HEK293 (cell line): ENCODE results near the gene PSG2.
"Not testable (repeated sequence)": the region's sequence is repeated elsewhere in the genome, so short reads cannot be mapped to it uniquely, and the experiment has no call there.

Experiments used
- CTCF ChIA-PET: fragments of 350-600 bp; formaldehyde crosslinking; extraction: SDS; loops from one replicate; lab custom pipeline; 2021; ENCODE audit warnings: antibody characterized with exemption; lab: Yijun Ruan, JAX
- POLR2A ChIA-PET: fragments of 300-600 bp; formaldehyde crosslinking; extraction: SDS; loops from one replicate; lab custom pipeline; 2020; ENCODE audit warnings: antibody characterized with exemption, inconsistent platforms; lab: Yijun Ruan, JAX
- H3K27ac ChIP-seq: fragments of 200-500 bp; sonication (Bioruptor generic); 2 replicates; pipeline ENCODE4 v1.5.1; 2014; ENCODE audit warnings: low read depth, low read length, control low read depth, inconsistent platforms; ENCODE audit errors: extremely low read depth
- H3K36me3 ChIP-seq, 2 experiments: fragments of 200-500 bp in 1 of 2; sonication (Bioruptor generic) in 1 of 2; 1 replicate in 1 of 2; 2 replicates in 1 of 2; pipeline ENCODE4 v1.5.1; 2014 to 2017; ENCODE audit warnings: inconsistent platforms in 2 of 2, low read length in 2 of 2; ENCODE audit not compliant: control insufficient read depth in 2 of 2, insufficient read depth in 1 of 2
- H3K4me1 ChIP-seq: fragments of 200-500 bp; sonication (Bioruptor generic); 2 replicates; pipeline ENCODE4 v1.5.1; 2014; ENCODE audit warnings: mild to moderate bottlenecking, low read length, inconsistent platforms; ENCODE audit not compliant: control insufficient read depth, insufficient read depth
- H3K4me3 ChIP-seq: 2 replicates; pipeline ENCODE4 v1.5.1; 2011; ENCODE audit warnings: low read depth, mild to moderate bottlenecking, control low read depth, low read length, moderate library complexity
- H3K9me3 ChIP-seq: fragments of 200-500 bp; sonication (Bioruptor generic); 2 replicates; pipeline ENCODE4 v1.5.1; 2014; ENCODE audit warnings: low read depth, low read length, inconsistent platforms; ENCODE audit not compliant: control insufficient read depth, insufficient read depth
- KLF16 ChIP-seq: fragments of 450-650 bp; formaldehyde crosslinking; IDR thresholded peaks from 2 replicates; pipeline ENCODE4 v1.5.1; 2017; ENCODE audit warnings: missing biosample characterization, missing genetic modification characterization
- OSR2 ChIP-seq: fragments of 450-650 bp; formaldehyde crosslinking; IDR thresholded peaks from 2 replicates; pipeline ENCODE4 v1.5.1; 2016; ENCODE audit warnings: missing biosample characterization, missing genetic modification characterization
- SCRT2 ChIP-seq: fragments of 450-650 bp; formaldehyde crosslinking; IDR thresholded peaks from 2 replicates; pipeline ENCODE4 v1.5.1; 2016; ENCODE audit warnings: missing biosample characterization, missing genetic modification characterization
- YY2 ChIP-seq: fragments of 450-650 bp; formaldehyde crosslinking; IDR thresholded peaks from 2 replicates; pipeline ENCODE4 v1.5.1; 2016; ENCODE audit warnings: missing biosample characterization, missing genetic modification characterization
- ZBTB21 ChIP-seq: fragments of 450-650 bp; formaldehyde crosslinking; IDR thresholded peaks from 2 replicates; pipeline ENCODE4 v1.5.1; 2017; ENCODE audit warnings: missing biosample characterization, missing genetic modification characterization
- ZNF121 ChIP-seq: fragments of 450-650 bp; formaldehyde crosslinking; IDR thresholded peaks from 2 replicates; pipeline ENCODE4 v1.5.1; 2016; ENCODE audit warnings: missing biosample characterization, missing genetic modification characterization
- ZNF146 ChIP-seq: fragments of 450-650 bp; formaldehyde crosslinking; IDR thresholded peaks from 2 replicates; pipeline ENCODE4 v1.5.1; 2016; ENCODE audit warnings: missing biosample characterization, missing genetic modification characterization
- ZNF155 ChIP-seq: fragments of 450-650 bp; formaldehyde crosslinking; IDR thresholded peaks from 2 replicates; pipeline ENCODE4 v1.5.1; 2016; ENCODE audit warnings: missing biosample characterization, missing genetic modification characterization
- ZNF239 ChIP-seq: fragments of 450-650 bp; formaldehyde crosslinking; IDR thresholded peaks from 2 replicates; pipeline ENCODE4 v1.5.1; 2016; ENCODE audit warnings: missing biosample characterization, missing genetic modification characterization
- ZNF366 ChIP-seq: fragments of 450-650 bp; formaldehyde crosslinking; conservative IDR thresholded peaks from 2 replicates; pipeline ENCODE4 v1.5.1; 2016; ENCODE audit warnings: missing biosample characterization, missing genetic modification characterization
- ZNF404 ChIP-seq: fragments of 450-650 bp; formaldehyde crosslinking; IDR thresholded peaks from 2 replicates; pipeline ENCODE4 v1.5.1; 2017; ENCODE audit warnings: missing biosample characterization, missing genetic modification characterization
- ZNF433 ChIP-seq: fragments of 450-650 bp; formaldehyde crosslinking; IDR thresholded peaks from 2 replicates; pipeline ENCODE4 v1.5.1; 2016; ENCODE audit warnings: missing biosample characterization, missing genetic modification characterization, low read depth
- TF ChIP-seq, protein P1 (sequence below): fragments of 450-650 bp; formaldehyde crosslinking; IDR thresholded peaks from 2 replicates; pipeline ENCODE4 v1.5.1; 2016; ENCODE audit warnings: missing biosample characterization, missing genetic modification characterization

Gene PSG2

DNA sequence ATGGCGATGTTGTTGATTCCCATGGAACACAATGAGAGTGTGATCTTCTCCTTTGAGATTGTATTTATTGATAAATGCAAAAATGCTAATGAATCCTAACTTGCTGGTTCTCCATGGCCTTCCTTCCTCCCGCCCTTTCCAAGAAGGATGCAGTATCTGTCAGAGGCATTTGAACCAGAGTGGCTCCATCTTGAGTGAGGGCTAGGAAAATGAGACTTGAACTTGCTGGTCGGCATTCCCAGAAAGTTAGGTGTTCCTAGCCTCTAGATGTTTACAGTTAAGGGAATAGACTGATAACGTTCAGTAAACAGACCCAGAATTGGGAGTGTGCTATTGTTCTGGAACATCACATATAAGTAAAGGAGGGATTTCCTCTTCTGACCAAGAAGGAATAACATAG, 44.2 kb upstream of the PSG2 start (continued):
- TF ChIP-seq ZNF146 (tag by site-specific recombination) = no peak
- no peak for TF ChIP-seq OSR2 (tag by site-specific recombination)
- TF ChIP-seq ZBTB21 = no peak
- no peak for TF ChIP-seq ZNF239 (tag by site-specific recombination)
- no peak for TF ChIP-seq YY2 (tag by site-specific recombination)
- TF ChIP-seq ZNF433 (tag by site-specific recombination) = no peak
- no peak for TF ChIP-seq ZNF155 (tag by site-specific recombination)
- no peak for TF ChIP-seq KLF16 (tag by site-specific recombination)
- TF ChIP-seq ZNF404 (tag by site-specific recombination) = no peak
- TF ChIP-seq SCRT2 = no peak

DNA sequence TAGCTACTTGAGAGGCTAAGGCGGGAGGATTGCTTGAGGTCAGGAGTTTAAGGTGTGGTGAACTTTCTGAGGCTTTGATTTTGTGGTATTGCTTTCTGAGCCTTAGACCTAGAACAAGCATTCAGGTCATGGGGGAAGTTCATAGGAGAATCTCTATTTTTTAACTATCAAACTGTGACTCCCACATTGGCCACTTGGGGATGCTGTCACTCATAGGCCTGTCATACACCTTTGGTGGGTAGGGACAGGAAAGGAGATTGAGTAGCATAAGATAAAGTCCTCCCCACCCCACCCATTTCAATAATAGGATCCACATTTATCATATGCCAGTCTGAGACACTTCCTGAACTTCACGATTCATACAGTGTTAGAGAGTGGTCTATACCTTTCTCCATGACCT, 41.9 kb upstream of the PSG2 start:
- Histone ChIP-seq H3K4me1 (no peaks in the 10 kb centered on the region), H3K36me3 (no peaks in the 10 kb centered on the region), H3K4me3 (no peak overlapping the region), H3K9me3 (no peaks in the 10 kb centered on the region), H3K27ac (no peak overlapping the region)
- CTCF ChIA-PET = interaction anchor here (0.7 kb wide), 2 partner anchors 63 to 518 kb away, joined by 3 to 4 read pairs; no protein-coding TSS in a partner anchor
- POLR2A ChIA-PET = no interaction called here
- no peak for TF ChIP-seq ZNF121 (tag by site-specific recombination)
- TF ChIP-seq SCRT2 = no peak

DNA sequence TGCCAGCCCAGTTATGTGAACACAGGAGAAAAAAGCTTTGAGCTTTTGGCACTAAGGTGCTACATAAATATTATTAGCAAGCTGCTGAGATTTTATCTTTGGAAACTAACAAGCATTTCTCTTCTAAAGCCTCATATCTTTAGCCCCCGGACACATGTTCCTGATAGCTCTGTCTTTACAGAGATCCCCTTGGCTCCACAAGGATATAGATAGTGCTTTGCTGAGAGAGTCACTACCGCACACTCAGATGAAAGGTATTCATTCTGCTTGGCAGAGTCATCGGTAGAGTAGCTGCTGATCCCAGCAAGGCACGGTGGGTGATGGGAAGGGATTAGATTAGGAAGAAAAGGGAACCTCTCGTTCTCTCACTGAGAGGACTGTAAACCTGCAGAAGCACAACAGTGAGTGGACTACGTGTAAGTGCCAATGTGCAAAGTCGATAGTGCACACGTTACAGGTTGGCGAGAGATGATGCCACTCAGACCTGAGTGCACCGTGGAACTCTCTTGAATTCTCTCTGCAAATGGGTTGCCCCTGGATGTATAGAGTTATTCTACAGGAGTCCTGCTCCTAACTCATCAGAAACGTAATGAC, 38.0 kb upstream of the PSG2 start:
- H3K4me1 ChIP-seq, CTCF ChIA-PET, H3K36me3 ChIP-seq, H3K4me3 ChIP-seq, H3K9me3 ChIP-seq, H3K27ac ChIP-seq: not testable (repeated sequence)
- POLR2A ChIA-PET = interaction anchor here (0.8 kb wide), 1 partner anchor 29 kb away, joined by 7 read pairs; no protein-coding TSS in a partner anchor

DNA sequence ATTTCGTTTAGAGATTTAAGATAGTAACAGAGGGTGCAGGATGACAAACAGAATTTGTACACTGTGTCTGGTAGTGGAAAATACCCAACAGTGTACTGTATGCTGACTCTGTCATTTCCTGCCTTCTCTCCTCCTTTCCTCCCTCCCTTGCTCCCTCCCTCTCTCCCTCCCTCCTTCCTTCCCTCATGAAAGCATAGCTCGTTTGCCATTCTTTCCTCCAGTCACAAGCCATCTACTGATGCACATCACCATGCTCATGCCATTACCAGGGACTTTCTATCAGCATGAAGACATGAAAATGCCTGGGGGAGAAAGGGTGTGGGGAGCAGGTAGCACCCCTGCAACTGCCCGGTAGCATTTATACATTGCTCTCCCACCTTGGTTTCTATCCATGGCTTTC, 37.0 kb upstream of the PSG2 start:
- H3K9me3 ChIP-seq, POLR2A ChIA-PET, H3K36me3 ChIP-seq, H3K4me1 ChIP-seq, H3K27ac ChIP-seq, H3K4me3 ChIP-seq: not testable (repeated sequence)
- CTCF ChIA-PET = interaction anchor here (0.7 kb wide), 1 partner anchor 73 kb away, joined by 3 read pairs; no protein-coding TSS in a partner anchor
- TF ChIP-seq ZNF366 (tag by site-specific recombination) = peak; percentile 41; the same call in 1 of the 2 replicates
- TF ChIP-seq, protein P1, sequence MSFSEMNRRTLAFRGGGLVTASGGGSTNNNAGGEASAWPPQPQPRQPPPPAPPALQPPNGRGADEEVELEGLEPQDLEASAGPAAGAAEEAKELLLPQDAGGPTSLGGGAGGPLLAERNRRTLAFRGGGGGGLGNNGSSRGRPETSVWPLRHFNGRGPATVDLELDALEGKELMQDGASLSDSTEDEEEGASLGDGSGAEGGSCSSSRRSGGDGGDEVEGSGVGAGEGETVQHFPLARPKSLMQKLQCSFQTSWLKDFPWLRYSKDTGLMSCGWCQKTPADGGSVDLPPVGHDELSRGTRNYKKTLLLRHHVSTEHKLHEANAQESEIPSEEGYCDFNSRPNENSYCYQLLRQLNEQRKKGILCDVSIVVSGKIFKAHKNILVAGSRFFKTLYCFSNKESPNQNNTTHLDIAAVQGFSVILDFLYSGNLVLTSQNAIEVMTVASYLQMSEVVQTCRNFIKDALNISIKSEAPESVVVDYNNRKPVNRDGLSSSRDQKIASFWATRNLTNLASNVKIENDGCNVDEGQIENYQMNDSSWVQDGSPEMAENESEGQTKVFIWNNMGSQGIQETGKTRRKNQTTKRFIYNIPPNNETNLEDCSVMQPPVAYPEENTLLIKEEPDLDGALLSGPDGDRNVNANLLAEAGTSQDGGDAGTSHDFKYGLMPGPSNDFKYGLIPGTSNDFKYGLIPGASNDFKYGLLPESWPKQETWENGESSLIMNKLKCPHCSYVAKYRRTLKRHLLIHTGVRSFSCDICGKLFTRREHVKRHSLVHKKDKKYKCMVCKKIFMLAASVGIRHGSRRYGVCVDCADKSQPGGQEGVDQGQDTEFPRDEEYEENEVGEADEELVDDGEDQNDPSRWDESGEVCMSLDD (tag by site-specific recombination) = 0 out of 2 replicates have a peak, but pooled peaks have one; percentile 28

DNA sequence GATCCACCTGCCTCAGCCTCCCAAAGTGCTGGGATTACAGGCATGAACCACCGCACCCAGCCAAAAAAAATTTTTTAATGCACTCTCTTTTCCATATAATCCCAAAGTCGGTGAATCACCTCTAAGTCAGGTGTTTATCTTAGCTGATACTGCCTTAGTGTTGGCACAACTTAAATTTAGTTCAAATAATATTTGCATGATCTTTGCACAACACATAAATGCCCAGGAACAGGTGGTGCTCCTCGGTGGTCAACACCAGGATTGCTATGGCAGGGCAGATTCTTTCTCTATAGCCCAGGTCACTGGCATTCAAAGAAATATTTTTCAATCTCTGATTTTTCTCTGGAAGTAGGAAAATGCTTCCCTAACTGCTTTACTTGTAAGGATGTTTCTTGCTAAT, 33.9 kb upstream of the PSG2 start:
- H3K9me3 ChIP-seq, POLR2A ChIA-PET, H3K4me3 ChIP-seq, H3K4me1 ChIP-seq, H3K36me3 ChIP-seq, H3K27ac ChIP-seq: not testable (repeated sequence)
- CTCF ChIA-PET = interaction anchor here (1.1 kb wide), 1 partner anchor 16 kb away, joined by 4 read pairs; no protein-coding TSS in a partner anchor

DNA sequence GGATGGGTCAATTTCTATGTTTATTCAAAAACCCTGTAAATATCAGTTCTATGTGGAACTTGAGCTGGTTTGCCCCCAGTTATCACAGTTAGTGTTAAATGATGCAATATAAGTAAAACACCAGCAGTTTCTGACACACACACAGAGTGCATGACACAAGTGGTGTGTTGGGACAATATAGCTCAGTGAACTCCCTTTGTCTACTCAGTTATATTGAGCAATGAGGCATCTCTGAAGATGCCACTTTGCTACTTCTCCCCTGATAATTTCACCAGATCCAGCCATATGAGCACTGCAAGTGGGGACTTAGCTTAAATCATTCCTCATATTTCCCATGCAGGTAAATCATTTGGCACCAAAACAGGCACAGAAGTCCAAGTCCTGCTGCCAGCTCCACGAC, 33.0 kb upstream of the PSG2 start:
- CTCF ChIA-PET = interaction anchor here (1.1 kb wide), 1 partner anchor 17 kb away, joined by 4 read pairs; no protein-coding TSS in a partner anchor
- H3K36me3 ChIP-seq, H3K4me3 ChIP-seq, H3K4me1 ChIP-seq, H3K27ac ChIP-seq, H3K9me3 ChIP-seq, POLR2A ChIA-PET: not testable (repeated sequence)

DNA sequence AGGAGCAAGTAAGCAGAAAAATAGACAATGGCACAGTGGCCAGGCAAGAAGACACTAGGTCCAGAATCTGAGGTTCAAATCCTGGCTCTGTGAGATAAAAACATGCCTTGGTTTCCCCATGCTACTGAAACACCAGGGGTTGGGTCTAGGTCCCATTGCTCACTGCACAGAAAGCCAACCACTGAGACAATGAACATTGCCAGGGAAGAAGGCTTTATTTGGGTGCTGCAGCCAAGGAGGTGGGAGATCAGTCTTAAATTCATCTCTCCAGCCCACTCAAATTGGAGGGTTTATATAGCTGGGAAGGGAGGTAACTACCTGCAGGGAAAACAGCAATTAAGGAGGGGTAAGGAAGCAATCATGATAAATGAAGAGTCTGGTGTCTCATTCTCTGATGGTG, 32.6 kb upstream of the PSG2 start:
- POLR2A ChIA-PET, H3K4me1 ChIP-seq, H3K4me3 ChIP-seq, H3K27ac ChIP-seq, H3K9me3 ChIP-seq, H3K36me3 ChIP-seq: not testable (repeated sequence)
- CTCF ChIA-PET = interaction anchor here (1.1 kb wide), 1 partner anchor 17 kb away, joined by 4 read pairs; no protein-coding TSS in a partner anchor

DNA sequence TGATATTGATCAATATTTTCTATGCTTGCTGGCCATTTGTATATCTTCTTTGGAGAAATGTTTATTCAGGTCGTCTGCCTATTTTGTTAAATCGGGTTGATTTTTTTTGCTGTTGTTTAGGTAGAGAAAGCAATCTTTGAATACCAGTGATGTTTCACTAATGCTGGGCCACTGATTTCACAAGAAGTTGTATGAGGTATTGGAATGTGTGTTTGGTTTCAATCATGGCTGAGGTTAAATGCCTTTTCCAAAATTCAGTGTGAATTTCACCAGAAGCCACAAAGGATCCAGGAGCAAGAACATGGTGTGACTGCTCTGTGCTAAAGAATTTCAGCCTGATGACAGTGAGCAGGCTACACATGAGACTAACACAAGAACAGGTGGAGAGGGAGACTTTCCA, 32.1 kb upstream of the PSG2 start:
- H3K4me3 ChIP-seq, CTCF ChIA-PET, H3K4me1 ChIP-seq, H3K36me3 ChIP-seq, POLR2A ChIA-PET, H3K27ac ChIP-seq, H3K9me3 ChIP-seq: not testable (repeated sequence)
